OCI-LY1 (cell line): Measurements from ENCODE around the gene HCN4.

Source experiments
- CTCF ChIP-seq: fragments of 200-600 bp; sonication (generic), shearing (Covaris generic); IDR thresholded peaks from 2 replicates; pipeline ENCODE4 v1.5.1; 2017; ENCODE audit warnings: mild to moderate bottlenecking, antibody characterized with exemption, low read length, moderate library complexity, mixed read lengths
- EZH2 ChIP-seq: fragments of 200-600 bp; sonication (generic), shearing (Covaris generic); IDR thresholded peaks from 2 replicates; pipeline ENCODE4 v1.8.0; 2017; ENCODE audit warnings: borderline replicate concordance, mixed run types, mild to moderate bottlenecking, antibody characterized with exemption, low read length, moderate library complexity, mixed read lengths

- no peak for TF ChIP-seq CTCF
- no peak for TF ChIP-seq EZH2
Observed at GRCh38 chr15:73298522-73299245, 70.1 kb downstream of the HCN4 start.
